Suprapubic skin (tissue), 4 donors: Measurements from ENCODE around the gene RPL7A. TPM values are rescaled to one million over a fixed set of nuclear protein-coding genes. Genes with fewer than 3 reads are reported as not detected.
A peak's percentile ranks its signal among the peaks of the same experiment; 100 is the strongest.

Experiments used
- DNase-seq, 2 donors: peaks; one replicate each; pipeline ENCODE4 v3.0.0-alpha.2; 2019; ENCODE audit warnings: low spot score in 2 of 2
- H3K27ac ChIP-seq: fragments of 200-600 bp; sonication (generic); one replicate; pipeline ENCODE4 v1.5.1; 2019
- H3K27me3 ChIP-seq: fragments of 200-600 bp; sonication (generic); one replicate; pipeline ENCODE4 v1.5.1; 2019
- H3K36me3 ChIP-seq: fragments of 200-600 bp; sonication (generic); one replicate; pipeline ENCODE4 v1.5.1; 2019
- H3K4me1 ChIP-seq: fragments of 200-600 bp; sonication (generic); one replicate; pipeline ENCODE4 v1.5.1; 2019
- H3K4me3 ChIP-seq: fragments of 200-600 bp; sonication (generic); one replicate; pipeline ENCODE4 v1.5.1; 2019; ENCODE audit warnings: mild to moderate bottlenecking
- H3K9me3 ChIP-seq: fragments of 200-600 bp; sonication (generic); one replicate; pipeline ENCODE4 v1.5.1; 2019
- EP300 ChIP-seq: sonication (generic); formaldehyde crosslinking; IDR thresholded peaks from one replicate; pipeline ENCODE4 v1.6.1; 2017; ENCODE audit warnings: antibody characterized with exemption
- POLR2A ChIP-seq, 2 donors: fragments of 450-650 bp; IDR thresholded peaks; one replicate each; pipeline ENCODE4 v1.6.1; 2017; ENCODE audit warnings: antibody characterized with exemption in 2 of 2, mild to moderate bottlenecking in 2 of 2, moderate library complexity in 2 of 2
- POLR2AphosphoS5 ChIP-seq, 3 donors: sonication (generic); formaldehyde crosslinking; IDR thresholded peaks; one replicate each; pipeline ENCODE4 v1.6.1; 2017; ENCODE audit warnings: antibody characterized with exemption in 3 of 3
- WGBS: methylation state at CpG from one replicate; pipeline ENCODE4 v1.1.5; 2018; 5-methylcytosine and 5-hydroxymethylcytosine counted together
- total RNA-seq, 4 donors: library from RNA; depleted of rRNA; stranded (reverse); fragments of >200 nt; gene quantifications; one replicate each; pipeline ENCODE4 v1.1.0, GENCODE V29; 2016
- TF ChIP-seq, protein P1 (sequence below), 2 donors: fragments of 200-600 bp in 1 of 2; fragments of 450-650 bp in 1 of 2; sonication (generic) in 1 of 2; IDR thresholded peaks; one replicate each; pipeline ENCODE4 v1.5.1; 2016 to 2019; ENCODE audit warnings: antibody characterized with exemption in 2 of 2, mild to moderate bottlenecking in 1 of 2, moderate library complexity in 1 of 2

Gene RPL7A
- total RNA-seq, 4 donors from 2014 or later = 1,468 to 3,048 (median 2,531) TPM

DNA sequence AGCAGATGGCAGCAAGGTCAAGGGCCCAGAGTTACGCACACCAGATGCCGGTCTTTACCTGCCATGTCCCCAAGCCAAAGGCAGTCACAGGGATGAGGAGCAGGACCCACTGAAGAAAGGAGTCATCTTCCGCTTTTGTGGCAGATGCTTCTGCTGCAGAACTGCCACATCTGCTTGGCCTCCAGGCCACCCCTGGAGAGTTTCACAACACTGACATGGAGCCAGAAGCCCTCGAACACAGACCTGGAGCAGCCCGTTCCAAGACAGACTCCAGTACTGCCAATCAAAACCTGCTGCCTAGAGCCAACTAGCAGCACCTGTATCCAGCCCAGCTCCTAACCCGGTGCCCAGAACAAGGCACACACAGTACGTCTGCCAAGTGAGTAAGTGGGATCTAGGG is 6.7 kb downstream of the RPL7A start:
- WGBS = 58% methylated on average over 4 of the region's 7 CpGs
- TF ChIP-seq POLR2A (IDR thresholded peaks at IDR 0.05) (no peak), POLR2AphosphoS5 (IDR thresholded peaks at IDR 0.05) (no peak), EP300 (no peak)
- TF ChIP-seq, protein P1, sequence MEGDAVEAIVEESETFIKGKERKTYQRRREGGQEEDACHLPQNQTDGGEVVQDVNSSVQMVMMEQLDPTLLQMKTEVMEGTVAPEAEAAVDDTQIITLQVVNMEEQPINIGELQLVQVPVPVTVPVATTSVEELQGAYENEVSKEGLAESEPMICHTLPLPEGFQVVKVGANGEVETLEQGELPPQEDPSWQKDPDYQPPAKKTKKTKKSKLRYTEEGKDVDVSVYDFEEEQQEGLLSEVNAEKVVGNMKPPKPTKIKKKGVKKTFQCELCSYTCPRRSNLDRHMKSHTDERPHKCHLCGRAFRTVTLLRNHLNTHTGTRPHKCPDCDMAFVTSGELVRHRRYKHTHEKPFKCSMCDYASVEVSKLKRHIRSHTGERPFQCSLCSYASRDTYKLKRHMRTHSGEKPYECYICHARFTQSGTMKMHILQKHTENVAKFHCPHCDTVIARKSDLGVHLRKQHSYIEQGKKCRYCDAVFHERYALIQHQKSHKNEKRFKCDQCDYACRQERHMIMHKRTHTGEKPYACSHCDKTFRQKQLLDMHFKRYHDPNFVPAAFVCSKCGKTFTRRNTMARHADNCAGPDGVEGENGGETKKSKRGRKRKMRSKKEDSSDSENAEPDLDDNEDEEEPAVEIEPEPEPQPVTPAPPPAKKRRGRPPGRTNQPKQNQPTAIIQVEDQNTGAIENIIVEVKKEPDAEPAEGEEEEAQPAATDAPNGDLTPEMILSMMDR (IDR thresholded peaks at IDR 0.05) = no peak
- H3K36me3 ChIP-seq = peaks cover 47% of the 10 kb centered on the region
- DNase-seq = no peak
- no peak overlapping the region for H3K4me3 ChIP-seq
- H3K27me3 ChIP-seq = no peaks in the 10 kb centered on the region
- H3K27ac ChIP-seq = no peak overlapping the region
- H3K4me1 ChIP-seq = peaks cover 46% of the 10 kb centered on the region
- no peaks in the 10 kb centered on the region for H3K9me3 ChIP-seq

DNA sequence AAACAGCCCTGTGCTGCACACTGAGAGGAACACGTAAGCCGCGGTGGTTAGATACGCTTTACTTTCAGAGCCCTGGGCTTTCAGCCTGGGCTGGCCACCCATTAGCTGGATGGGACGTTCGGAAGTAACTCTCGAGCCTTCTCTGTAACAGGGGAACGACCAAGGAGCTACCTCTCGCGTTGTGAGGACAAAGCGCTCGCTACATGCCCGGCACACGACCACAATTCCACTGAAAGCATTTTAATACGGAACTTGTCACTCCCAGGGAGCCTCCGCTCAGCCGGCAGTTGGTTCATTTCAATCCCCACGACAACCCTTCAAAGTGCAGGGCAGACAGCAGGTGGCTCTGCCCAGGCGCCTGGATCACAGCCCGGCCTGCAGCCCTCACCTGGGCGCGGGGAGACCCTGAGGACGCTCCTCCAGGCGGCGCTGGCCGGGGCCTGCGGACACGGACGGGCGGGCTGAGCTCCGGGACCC is 7.9 kb downstream of the RPL7A start:
- H3K4me3 ChIP-seq = peak overlapping the region; percentile 77
- no peaks in the 10 kb centered on the region for H3K9me3 ChIP-seq
- H3K27me3 ChIP-seq = no peaks in the 10 kb centered on the region
- no peak for DNase-seq
- TF ChIP-seq POLR2AphosphoS5 (IDR thresholded peaks at IDR 0.05) (no peak), POLR2A (IDR thresholded peaks at IDR 0.05) (no peak), EP300 (no peak)
- TF ChIP-seq, protein P1 (IDR thresholded peaks at IDR 0.05) = no peak
- peaks cover 43% of the 10 kb centered on the region for H3K4me1 ChIP-seq
- peak overlapping the region; percentile 80 for H3K27ac ChIP-seq
- H3K36me3 ChIP-seq = peaks cover 47% of the 10 kb centered on the region
- under 1% methylated on average over 25 of the region's 31 CpGs for WGBS

DNA sequence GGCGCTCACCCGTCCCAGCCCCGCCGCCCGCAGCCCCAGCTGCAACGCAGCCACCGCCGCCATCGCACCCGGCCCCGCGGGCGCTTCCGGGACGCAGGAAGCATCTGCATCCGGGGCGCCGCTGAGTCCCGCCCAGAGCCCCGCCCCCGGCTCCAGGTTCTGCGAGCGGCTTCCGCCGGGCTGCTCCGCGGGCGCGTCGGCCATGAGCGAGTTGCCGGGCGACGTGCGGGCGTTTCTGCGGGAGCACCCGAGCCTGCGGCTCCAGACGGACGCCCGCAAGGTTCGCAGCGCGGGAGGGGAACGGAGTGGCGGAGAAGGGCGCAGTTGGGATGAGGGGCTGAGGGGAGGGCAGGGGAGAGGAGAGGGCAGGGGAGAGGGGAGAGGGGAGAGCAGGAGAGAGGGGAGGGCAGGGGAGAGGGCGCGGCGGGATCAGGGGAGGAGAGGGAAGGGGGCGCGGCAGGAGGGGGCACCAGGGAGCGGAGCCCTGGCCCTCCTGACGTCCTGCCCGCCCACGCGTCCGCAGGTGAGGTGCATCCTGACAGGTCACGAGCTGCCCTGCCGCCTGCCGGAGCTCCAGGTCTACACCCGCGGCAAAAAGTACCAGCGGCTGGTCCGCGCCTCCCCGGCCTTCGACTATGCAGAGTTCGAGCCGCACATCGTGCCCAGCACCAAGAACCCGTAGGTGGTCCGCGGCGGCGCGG is 8.5 kb downstream of the RPL7A start, which contains the start of the genes SURF1 and SURF2:
SURF1 (minus strand) TSS at position 97 of the 701 bp plus-strand sequence; CDS start at position 63, 34 bp downstream.
SURF2 (plus strand) TSS at position 160 of the 701 bp plus-strand sequence; CDS start at position 203, 43 bp downstream.
- Histone ChIP-seq H3K4me1 (peaks cover 42% of the 10 kb centered on the region), H3K27me3 (no peaks in the 10 kb centered on the region), H3K36me3 (peaks cover 47% of the 10 kb centered on the region), H3K4me3 (peak within 1 kb of the TSS; percentile 77), H3K27ac (peak within 1 kb of the TSS; percentile 80), H3K9me3 (no peaks in the 10 kb centered on the region)
- WGBS = under 1% methylated on average over 52 of the region's 78 CpGs
- TF ChIP-seq POLR2AphosphoS5 (IDR thresholded peaks at IDR 0.05) = peak in 1 of 3 donors; percentile 44
- no peak for TF ChIP-seq EP300
- TF ChIP-seq, protein P1 (IDR thresholded peaks at IDR 0.05) = no peak
- peak in 1 of 2 donors; percentile 62 for TF ChIP-seq POLR2A (IDR thresholded peaks at IDR 0.05)
- DNase-seq = peak; percentile 92 to 95

DNA sequence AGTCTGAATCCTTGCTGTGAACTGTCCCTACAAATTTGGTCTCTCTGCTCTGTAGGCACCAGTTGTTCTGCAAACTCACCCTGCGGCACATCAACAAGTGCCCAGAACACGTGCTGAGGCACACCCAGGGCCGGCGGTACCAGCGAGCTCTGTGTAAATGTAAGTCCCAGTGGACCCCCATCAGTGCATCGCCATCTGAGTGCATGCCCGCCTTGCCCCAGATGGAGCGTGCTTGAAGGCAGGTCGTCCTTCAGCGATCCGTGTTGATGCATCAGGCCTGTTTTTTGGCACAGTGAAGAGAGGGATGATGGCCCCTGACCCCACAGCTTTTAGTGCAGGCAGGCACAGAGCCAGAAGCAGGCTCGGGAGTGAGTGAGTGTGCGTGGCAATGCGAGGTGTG is 9.6 kb downstream of the RPL7A start:
- Histone ChIP-seq H3K4me3 (no peak overlapping the region), H3K27ac (no peak overlapping the region), H3K36me3 (peaks cover 47% of the 10 kb centered on the region), H3K27me3 (no peaks in the 10 kb centered on the region), H3K9me3 (no peaks in the 10 kb centered on the region), H3K4me1 (peaks cover 45% of the 10 kb centered on the region)
- WGBS = 82% methylated on average over 9 of the region's 14 CpGs
- no peak for DNase-seq
- TF ChIP-seq POLR2AphosphoS5 (IDR thresholded peaks at IDR 0.05) (no peak), POLR2A (IDR thresholded peaks at IDR 0.05) (no peak), EP300 (no peak)
- TF ChIP-seq, protein P1 (IDR thresholded peaks at IDR 0.05) = no peak

DNA sequence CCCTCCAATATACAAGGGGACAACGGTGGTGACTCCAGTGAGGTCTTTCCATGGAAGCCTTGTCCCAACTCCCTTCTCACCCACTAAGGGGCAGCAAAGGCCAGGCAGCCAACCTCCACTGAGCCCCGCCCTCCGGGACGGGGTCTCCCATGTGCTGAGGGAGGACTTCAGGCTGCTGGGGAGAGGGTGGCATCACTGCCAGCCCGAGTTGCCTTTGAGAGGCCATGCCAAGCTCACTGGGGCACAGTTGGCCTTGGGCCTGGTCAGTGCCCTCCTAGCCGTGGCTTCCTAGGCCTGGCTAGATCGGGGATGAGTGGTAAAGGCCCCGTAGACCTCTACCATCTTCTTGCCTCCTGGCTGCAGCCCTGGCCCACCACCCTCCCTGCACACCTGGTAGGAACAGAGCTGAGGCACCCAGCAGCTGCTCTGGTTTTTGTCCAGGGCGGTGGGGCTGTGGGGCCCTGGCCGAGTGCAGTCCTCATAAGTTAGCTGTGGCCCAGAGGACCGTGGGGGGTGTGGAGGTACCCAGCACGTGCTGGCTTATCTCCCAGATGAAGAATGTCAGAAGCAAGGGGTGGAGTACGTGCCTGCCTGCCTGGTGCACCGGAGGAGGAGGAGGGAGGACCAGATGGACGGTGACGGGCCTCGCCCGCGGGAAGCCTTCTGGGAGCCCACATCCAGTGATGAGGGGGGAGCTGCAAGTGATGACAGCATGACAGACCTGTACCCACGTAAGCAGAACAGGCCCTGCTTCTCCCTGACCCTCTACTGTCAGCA is 11.6 kb downstream of the RPL7A start:
- H3K9me3 ChIP-seq = no peaks in the 10 kb centered on the region
- H3K4me3 ChIP-seq = no peak overlapping the region
- no peak for TF ChIP-seq POLR2A (IDR thresholded peaks at IDR 0.05)
- TF ChIP-seq POLR2AphosphoS5 (IDR thresholded peaks at IDR 0.05) = no peak
- TF ChIP-seq, protein P1 (IDR thresholded peaks at IDR 0.05) = no peak
- no peak for TF ChIP-seq EP300
- WGBS = 27% methylated on average over 6 of the region's 20 CpGs
- peaks cover 59% of the 10 kb centered on the region for H3K4me1 ChIP-seq
- peaks cover 51% of the 10 kb centered on the region for H3K36me3 ChIP-seq
- no peaks in the 10 kb centered on the region for H3K27me3 ChIP-seq
- peak in 1 of 2 donors; percentile 61 for DNase-seq
- H3K27ac ChIP-seq = no peak overlapping the region
